NCI-H1436 treated with DMSO at 0.1 percent for 48 hours (cell line): ENCODE results near the gene CARNS1.
"Not testable (repeated sequence)": the region's sequence is repeated elsewhere in the genome, so short reads cannot be mapped to it uniquely, and the experiment has no call there.

Experiments used
- DNase-seq: peaks from one replicate; lab custom pipeline; 2025; lab: John Stamatoyannopoulos, UW

CARNS1 gene

GRCh38 chr11:67396587-67397389 is 18.7 kb upstream of the CARNS1 start:
- DNase-seq: no peak

DNA sequence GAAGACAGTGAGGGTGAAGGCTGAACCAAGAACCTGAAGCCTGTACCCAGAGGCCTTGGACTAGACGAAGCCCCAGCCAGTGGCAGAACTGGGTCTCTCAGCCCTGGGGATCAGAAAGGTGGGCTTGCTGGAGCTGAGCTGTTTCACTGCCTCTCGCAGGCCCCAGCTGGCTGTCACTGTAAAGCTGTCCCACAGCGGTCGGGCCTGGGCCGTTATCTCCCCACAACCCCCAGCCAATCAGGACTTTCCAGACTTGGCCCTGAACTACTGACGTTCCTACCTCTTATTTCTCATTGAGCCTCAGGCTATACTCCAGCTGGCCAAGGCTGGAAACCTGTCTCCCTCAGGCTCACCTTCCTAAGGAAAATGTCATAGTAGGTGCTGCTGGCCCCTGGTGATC is 17.9 kb upstream of the CARNS1 start:
- DNase-seq: no peak

DNA sequence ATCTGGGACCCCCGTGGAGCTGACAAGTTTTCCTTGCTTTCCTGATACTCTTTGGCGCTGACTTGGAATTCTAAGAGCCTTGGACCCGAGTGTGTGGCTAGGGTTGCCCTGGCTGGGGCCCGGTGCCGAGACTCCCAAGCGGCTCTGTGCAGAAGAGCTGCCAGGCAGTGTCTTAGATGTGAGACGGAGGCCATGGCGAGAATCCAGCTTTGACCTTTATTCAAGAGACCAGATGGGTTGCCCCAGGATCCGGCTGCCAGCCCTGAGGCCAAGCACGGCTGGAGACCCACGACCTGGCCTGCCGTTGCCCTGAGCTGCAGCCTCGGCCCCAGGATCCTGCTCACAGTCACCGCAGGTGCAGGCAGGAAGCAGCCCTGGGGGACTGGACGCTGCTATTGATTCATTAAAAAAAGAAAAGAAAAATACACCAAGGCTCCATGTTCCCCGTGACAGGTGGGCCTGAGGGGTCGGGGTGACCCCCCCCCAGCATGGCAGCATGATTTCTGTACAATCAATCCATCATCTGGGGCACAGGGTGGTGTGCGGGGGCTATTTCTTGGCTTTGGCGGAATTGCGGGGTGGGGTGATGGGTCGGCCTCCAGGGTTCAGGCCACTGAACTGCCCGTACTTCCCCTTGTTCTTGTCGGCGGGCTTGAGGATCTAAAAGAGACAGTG is 17.4 kb upstream of the CARNS1 start:
- DNase-seq: no peak

GRCh38 chr11:67398661-67399563 is 16.6 kb upstream of the CARNS1 start:
- DNase-seq: no peak

- no peak for DNase-seq
Observed at GRCh38 chr11:67400251-67400941, 15.1 kb upstream of the CARNS1 start.

GRCh38 chr11:67400942-67401494 is 14.5 kb upstream of the CARNS1 start:
- DNase-seq: no peak

DNA sequence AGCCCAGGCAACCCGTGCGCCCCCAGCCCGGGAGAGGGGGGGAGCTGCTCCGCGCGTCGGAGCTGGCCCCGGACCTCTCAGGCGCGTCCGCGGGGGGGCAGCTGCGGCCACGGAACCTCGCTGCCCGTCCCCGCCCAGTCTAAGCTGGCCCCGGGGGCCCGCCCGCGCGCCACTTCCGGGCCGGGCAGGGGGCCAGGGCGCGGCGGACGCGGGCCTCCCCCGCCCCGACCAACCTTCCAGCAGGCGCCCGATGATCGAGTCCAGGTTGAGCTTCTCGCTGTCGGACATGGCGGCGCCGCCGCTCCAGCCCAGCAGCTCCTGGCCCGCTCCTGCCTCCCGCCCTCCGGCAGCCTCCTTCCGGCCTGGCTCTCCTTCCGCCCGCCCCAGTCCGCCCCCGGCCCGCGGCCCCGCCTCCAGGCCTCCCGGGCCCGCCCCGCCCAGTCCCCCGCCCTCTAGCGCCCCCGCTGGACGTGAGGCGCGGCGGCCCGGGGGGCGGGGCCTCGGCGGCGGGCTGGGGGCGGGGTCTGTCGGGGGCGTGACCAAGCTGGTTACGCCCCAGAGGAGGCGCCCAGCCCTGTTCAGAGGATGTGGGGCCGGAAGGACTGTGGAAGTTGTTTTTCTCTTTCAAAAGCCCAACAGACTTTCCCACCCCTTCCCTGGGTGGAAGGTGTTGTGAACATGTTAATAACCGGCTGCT is 13.8 kb upstream of the CARNS1 start, which contains the start of gene PPP1CA:
Gene PPP1CA, minus strand, starts transcription at position 364 of the 697 bp plus-strand sequence. Its CDS starts 76 bp downstream, at position 288.
- DNase-seq: no peak

- DNase-seq: not testable (repeated sequence)
Observed at GRCh38 chr11:67402192-67402839, 13.2 kb upstream of the CARNS1 start.

GRCh38 chr11:67403085-67403484 is 12.4 kb upstream of the CARNS1 start:
- not testable (repeated sequence) for DNase-seq

DNA sequence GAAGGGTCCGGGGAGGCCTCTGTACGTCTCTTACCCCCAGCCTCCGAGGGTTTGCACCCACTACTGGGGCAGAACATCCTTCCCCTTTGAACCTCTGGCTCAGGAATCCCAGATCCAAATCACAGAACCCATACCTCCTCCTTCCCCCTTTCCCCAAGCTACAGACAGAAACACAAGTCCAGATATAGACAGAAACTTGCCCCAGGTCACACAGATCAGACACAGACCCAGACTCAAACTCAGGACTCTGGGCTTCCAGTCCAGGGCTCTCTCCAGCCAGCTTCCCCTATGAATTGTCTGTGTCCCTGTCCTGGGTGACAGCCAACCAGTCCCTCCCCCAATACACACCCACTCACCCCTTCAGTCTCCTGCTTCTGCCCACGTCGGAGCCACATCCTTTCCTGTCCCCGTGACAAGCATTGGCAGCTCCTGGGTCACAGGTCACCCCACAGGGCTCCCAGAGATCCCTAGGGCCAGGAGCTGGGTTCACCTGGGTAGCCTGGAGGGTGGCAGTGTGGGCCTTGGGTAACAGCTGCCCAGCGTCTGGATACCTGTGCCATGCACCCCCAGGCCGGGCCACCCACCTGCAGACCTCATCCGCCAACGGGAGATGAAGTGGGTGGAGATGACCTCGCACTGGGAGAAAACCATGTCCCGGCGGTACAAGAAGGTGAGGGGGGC is 10.8 kb upstream of the CARNS1 start:
- DNase-seq: no peak

GRCh38 chr11:67405196-67405567 is 10.3 kb upstream of the CARNS1 start:
- no peak for DNase-seq

DNA sequence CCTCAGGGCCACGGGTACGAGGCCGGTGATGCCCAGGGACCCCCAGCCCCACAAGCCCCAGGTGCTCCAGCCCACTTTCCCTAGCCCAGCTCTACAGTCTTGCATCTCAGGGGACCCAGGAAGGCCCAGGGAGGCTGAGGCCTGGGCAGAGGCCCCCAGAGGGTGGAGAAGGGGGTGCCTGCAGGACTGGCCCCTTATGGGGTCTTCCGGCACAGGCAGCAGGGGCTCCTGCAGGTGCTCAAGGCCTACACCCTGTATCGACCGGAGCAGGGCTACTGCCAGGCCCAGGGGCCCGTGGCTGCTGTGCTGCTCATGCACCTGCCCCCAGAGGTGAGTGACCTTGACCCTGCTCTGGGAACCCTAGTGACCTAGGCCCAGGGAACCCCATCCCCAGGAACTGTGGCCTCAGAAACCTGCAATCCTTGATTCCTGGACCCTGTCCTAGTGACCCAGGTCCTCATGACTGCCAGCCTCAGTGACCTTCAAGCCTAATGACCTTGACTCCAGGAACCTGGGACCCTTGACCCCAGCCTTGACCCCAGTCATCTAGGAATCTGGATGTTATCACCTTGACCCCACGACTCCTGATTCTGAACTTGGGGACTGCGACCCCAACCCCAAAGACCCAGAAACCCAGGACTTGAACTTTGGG is 9.7 kb upstream of the CARNS1 start:
- no peak for DNase-seq

GRCh38 chr11:67406420-67406968 is 9.0 kb upstream of the CARNS1 start:
- DNase-seq: no peak

DNA sequence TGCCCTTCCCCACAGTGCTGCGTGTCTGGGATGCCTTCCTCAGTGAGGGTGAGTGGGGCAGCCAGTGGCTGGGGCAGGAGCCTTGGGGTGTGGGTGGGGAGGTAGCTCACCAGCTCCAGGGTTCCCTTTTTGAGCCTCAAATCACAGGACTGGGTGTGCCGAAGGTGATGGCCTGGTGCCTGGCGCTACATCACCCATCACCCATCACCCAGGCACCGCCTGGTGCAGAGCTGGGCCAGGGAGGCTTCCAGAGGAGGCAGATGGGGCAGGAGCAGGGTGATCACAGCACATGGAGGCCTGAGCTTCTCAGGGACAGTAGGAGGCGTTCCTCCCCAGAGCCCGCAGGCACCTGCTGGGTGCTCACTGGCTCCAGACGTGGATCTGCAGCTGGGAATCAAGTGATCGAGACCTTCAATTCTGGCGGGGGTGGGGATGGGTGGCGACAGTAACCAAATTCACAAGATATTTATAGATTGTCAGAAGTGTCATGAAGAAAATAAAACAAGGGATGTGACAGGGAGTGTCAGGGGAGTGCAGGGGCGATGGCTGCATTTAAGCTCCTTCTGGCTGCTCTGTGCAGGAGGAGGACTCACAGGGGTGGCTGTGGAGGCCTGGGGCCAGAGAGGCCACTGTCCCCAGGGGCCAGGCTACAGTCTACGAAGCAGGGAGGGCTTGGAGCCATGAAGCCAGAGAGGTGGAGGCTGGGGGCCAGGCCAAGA is 8.3 kb upstream of the CARNS1 start:
- DNase-seq: no peak

- DNase-seq: no peak
Observed at GRCh38 chr11:67407688-67408163, 7.8 kb upstream of the CARNS1 start.

DNA sequence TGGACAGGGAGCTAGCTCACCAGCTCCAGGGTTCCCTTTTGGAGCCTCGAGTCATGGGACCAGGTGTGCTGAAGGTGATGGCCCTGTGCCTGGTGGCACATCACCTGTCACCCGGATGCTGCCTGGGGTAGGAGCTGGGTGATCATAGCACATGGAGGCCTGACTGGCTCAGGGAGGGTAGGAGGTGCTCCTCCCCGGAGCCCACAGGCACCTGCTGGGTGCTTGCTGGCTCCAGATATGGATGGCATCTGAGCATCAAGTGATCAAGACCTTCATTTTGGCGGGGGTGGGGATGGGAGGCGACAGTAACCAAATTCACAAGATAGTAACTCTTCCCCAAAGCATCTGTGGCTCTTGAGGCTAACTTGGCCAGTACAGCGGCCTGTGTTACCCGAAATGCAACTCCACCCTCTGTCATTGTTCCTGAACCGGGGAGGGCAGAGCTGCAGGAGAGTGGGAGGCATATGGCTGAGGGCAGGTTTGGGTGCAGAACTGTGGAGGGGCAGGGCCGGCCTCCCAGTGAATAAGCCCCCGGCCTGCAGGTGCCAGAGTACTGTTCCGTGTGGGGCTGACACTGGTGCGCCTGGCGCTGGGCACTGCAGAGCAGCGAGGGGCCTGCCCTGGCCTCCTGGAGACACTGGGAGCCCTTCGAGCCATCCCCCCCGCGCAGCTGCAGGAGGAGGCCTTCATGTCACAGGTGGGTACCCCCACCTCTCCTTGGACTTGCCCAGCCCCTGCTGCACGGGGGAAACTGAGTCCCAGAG is 6.9 kb upstream of the CARNS1 start:
- DNase-seq: no peak

DNA sequence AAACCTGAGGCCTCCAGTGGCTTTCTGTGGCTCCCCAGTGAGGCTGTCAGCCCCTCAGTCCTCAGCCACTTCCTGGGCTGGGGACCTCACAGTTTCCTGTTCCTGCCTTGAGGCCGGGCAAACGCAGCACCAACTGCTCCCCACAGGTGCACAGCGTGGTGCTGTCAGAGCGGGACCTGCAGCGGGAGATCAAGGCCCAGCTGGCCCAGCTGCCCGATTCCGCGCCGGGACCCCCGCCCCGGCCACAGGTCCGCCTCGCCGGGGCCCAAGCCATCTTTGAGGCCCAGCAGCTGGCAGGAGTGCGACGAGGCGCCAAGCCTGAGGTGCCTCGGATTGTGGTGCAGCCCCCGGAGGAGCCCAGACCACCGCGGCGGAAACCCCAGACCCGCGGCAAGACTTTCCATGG is 6.2 kb upstream of the CARNS1 start:
- DNase-seq: no peak
